ENCODE results near the gene SOS1. TPM values are rescaled to one million over a fixed set of nuclear protein-coding genes. Genes with fewer than 3 reads are reported as not detected.
A peak's percentile ranks its signal among the peaks of the same experiment; 100 is the strongest.

Gene SOS1
- total RNA-seq, 1 experiment from 2014 or later: 28.4 TPM

DNA sequence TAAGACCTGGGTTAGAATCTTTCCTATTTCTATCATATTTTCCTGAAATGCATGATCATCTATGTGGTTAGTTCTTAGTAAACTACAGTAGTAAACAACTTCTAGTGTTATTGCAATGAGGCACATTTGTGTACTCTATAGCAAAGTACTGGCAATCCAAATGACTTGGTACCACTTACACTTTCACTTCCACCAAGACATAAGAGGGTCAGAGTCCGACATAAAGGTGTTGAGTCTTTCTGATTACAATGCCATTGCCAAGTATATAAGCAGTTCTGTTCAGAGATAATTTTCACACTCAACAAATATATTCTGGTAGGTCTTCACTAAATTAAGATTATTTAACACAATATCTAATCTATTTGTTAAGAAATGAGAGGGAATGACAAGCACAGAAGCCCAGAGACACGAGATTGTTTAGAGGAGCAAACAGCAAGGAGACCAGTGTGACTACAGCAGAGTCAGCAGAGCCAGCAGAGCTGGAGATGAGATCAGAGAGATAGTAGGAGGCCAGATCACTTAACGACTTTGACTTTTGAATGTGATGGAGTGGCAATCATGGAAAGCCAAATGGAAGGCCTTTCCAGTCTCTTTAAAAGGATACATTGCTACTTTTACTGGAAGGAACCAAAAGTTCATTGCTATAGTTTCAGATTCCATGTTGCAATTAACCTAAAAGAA lies 27.5 kb downstream of the SOS1 start (continued):
- TF ChIP-seq FOXK1 (CRISPR knock-in tag; IDR thresholded peaks at IDR 0.05) (no peak), SP1 (CRISPR knock-in tag; conservative IDR thresholded peaks at IDR 0.05) (no peak), ELF4 (CRISPR knock-in tag; IDR thresholded peaks at IDR 0.05; ENCODE audit: low read depth) (no peak), ZNF317 (CRISPR knock-in tag; IDR thresholded peaks at IDR 0.05; ENCODE audit: borderline replicate concordance, low read depth) (no peak), ZBTB21 (CRISPR knock-in tag; IDR thresholded peaks at IDR 0.05; ENCODE audit: borderline replicate concordance) (no peak), E2F5 (CRISPR knock-in tag; IDR thresholded peaks at IDR 0.05) (no peak)

- Mint-ChIP-seq H3K9me3 (no peaks in the 10 kb centered on the region), H3K36me3 (no peaks in the 10 kb centered on the region), H3K27me3 (ENCODE audit: low read depth) (no peaks in the 10 kb centered on the region), H3K27ac (peak overlapping the region; percentile 23), H3K4me1 (peaks cover 38% of the 10 kb centered on the region), H3K4me3 (no peak overlapping the region)
- ChIA-PET POLR2A (no interaction called here), CTCF (interaction anchor here (0.6 kb wide), 1 partner anchor 126 kb away, joined by 3 read pairs; no protein-coding TSS in a partner anchor)
- ATAC-seq (peak; percentile 57), DNase-seq (ENCODE audit: low spot score) (no peak)
- TF ChIP-seq, protein P1, sequence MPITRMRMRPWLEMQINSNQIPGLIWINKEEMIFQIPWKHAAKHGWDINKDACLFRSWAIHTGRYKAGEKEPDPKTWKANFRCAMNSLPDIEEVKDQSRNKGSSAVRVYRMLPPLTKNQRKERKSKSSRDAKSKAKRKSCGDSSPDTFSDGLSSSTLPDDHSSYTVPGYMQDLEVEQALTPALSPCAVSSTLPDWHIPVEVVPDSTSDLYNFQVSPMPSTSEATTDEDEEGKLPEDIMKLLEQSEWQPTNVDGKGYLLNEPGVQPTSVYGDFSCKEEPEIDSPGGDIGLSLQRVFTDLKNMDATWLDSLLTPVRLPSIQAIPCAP (CRISPR knock-in tag; IDR thresholded peaks at IDR 0.05): no peak
Observed at GRCh38 chr2:39091543-39091942, 29.3 kb downstream of the SOS1 start.

- Mint-ChIP-seq H3K4me1 (peaks cover 38% of the 10 kb centered on the region), H3K4me3 (no peak overlapping the region), H3K27ac (peak overlapping the region; percentile 23; the same call in 1 of the 2 replicates), H3K27me3 (ENCODE audit: low read depth) (no peaks in the 10 kb centered on the region), H3K36me3 (no peaks in the 10 kb centered on the region), H3K9me3 (no peaks in the 10 kb centered on the region)
- ATAC-seq (no peak), DNase-seq (ENCODE audit: low spot score) (no peak)
- POLR2A ChIA-PET: no interaction called here
- TF ChIP-seq MXD4 (CRISPR knock-in tag; IDR thresholded peaks at IDR 0.05; ENCODE audit: borderline replicate concordance) (no peak), ZNF416 (CRISPR knock-in tag; IDR thresholded peaks at IDR 0.05) (no peak), TEAD1 (CRISPR knock-in tag; IDR thresholded peaks at IDR 0.05) (no peak), ZNF232 (CRISPR knock-in tag; IDR thresholded peaks at IDR 0.05) (no peak), GTF2I (CRISPR knock-in tag; conservative IDR thresholded peaks at IDR 0.05) (no peak), ZNF121 (CRISPR knock-in tag; IDR thresholded peaks at IDR 0.05) (no peak), ZBTB43 (CRISPR knock-in tag; IDR thresholded peaks at IDR 0.05) (no peak), ZNF263 (CRISPR knock-in tag; IDR thresholded peaks at IDR 0.05; ENCODE audit: low read depth) (no peak), ZNF317 (CRISPR knock-in tag; IDR thresholded peaks at IDR 0.05; ENCODE audit: borderline replicate concordance, low read depth) (no peak), NR1H2 (CRISPR knock-in tag; IDR thresholded peaks at IDR 0.05) (no peak), E2F5 (CRISPR knock-in tag; IDR thresholded peaks at IDR 0.05) (no peak)
- TF ChIP-seq, protein P1 (CRISPR knock-in tag; IDR thresholded peaks at IDR 0.05): no peak
- TF ChIP-seq, protein P2, sequence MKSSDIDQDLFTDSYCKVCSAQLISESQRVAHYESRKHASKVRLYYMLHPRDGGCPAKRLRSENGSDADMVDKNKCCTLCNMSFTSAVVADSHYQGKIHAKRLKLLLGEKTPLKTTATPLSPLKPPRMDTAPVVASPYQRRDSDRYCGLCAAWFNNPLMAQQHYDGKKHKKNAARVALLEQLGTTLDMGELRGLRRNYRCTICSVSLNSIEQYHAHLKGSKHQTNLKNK (CRISPR knock-in tag; IDR thresholded peaks at IDR 0.05): no peak
- TF ChIP-seq, protein P3, sequence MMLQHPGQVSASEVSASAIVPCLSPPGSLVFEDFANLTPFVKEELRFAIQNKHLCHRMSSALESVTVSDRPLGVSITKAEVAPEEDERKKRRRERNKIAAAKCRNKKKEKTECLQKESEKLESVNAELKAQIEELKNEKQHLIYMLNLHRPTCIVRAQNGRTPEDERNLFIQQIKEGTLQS (CRISPR knock-in tag; conservative IDR thresholded peaks at IDR 0.05): no peak
- TF ChIP-seq, protein P4, sequence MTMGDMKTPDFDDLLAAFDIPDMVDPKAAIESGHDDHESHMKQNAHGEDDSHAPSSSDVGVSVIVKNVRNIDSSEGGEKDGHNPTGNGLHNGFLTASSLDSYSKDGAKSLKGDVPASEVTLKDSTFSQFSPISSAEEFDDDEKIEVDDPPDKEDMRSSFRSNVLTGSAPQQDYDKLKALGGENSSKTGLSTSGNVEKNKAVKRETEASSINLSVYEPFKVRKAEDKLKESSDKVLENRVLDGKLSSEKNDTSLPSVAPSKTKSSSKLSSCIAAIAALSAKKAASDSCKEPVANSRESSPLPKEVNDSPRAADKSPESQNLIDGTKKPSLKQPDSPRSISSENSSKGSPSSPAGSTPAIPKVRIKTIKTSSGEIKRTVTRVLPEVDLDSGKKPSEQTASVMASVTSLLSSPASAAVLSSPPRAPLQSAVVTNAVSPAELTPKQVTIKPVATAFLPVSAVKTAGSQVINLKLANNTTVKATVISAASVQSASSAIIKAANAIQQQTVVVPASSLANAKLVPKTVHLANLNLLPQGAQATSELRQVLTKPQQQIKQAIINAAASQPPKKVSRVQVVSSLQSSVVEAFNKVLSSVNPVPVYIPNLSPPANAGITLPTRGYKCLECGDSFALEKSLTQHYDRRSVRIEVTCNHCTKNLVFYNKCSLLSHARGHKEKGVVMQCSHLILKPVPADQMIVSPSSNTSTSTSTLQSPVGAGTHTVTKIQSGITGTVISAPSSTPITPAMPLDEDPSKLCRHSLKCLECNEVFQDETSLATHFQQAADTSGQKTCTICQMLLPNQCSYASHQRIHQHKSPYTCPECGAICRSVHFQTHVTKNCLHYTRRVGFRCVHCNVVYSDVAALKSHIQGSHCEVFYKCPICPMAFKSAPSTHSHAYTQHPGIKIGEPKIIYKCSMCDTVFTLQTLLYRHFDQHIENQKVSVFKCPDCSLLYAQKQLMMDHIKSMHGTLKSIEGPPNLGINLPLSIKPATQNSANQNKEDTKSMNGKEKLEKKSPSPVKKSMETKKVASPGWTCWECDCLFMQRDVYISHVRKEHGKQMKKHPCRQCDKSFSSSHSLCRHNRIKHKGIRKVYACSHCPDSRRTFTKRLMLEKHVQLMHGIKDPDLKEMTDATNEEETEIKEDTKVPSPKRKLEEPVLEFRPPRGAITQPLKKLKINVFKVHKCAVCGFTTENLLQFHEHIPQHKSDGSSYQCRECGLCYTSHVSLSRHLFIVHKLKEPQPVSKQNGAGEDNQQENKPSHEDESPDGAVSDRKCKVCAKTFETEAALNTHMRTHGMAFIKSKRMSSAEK (CRISPR knock-in tag; IDR thresholded peaks at IDR 0.05; ENCODE audit: borderline replicate concordance): no peak
- CTCF ChIA-PET: interaction anchor here (0.6 kb wide), 1 partner anchor 126 kb away, joined by 3 read pairs; no protein-coding TSS in a partner anchor
Observed at GRCh38 chr2:39091063-39091462, 29.8 kb downstream of the SOS1 start.

Measured in WTC11 (cell line).